ENCODE measurements around the gene NDN.

DNA sequence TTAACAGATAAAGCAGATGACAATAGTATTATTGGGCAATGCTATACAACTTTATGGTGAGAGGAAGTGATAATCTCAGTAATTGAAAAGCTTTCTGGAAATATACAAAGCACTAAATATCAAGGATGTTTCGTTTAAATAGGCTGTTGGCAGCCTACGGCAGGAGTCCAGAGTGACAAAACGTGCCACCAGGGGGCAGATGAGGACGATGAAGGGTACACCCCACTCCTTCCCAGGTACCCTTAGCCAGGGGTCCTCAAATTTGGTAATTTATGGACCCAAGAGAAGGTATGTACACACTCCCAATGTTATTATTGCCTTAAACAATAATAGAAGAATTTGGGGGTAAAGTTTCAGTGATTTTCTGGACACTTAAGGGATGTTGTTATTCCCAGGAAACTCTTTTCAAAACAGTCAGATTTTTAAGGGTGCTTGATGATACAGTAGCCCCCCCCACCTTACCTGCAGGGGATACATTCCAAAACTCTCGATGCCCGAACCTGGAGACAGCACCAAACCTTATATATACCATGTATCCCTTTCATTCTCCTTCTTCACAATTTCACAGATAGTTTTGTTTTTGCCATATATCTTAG, 38.1 kb downstream of the NDN start:
- TF ChIP-seq, protein P1, sequence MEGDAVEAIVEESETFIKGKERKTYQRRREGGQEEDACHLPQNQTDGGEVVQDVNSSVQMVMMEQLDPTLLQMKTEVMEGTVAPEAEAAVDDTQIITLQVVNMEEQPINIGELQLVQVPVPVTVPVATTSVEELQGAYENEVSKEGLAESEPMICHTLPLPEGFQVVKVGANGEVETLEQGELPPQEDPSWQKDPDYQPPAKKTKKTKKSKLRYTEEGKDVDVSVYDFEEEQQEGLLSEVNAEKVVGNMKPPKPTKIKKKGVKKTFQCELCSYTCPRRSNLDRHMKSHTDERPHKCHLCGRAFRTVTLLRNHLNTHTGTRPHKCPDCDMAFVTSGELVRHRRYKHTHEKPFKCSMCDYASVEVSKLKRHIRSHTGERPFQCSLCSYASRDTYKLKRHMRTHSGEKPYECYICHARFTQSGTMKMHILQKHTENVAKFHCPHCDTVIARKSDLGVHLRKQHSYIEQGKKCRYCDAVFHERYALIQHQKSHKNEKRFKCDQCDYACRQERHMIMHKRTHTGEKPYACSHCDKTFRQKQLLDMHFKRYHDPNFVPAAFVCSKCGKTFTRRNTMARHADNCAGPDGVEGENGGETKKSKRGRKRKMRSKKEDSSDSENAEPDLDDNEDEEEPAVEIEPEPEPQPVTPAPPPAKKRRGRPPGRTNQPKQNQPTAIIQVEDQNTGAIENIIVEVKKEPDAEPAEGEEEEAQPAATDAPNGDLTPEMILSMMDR (IDR thresholded peaks at IDR 0.05 in 8 of 11, conservative IDR thresholded peaks at IDR 0.05 in 3 of 11): peak in 8 of 11 experiments; percentile 27 to 65 (median 53)
- TF ChIP-seq POLR2AphosphoS5 (IDR thresholded peaks at IDR 0.05) (no peak), POLR2A (IDR thresholded peaks at IDR 0.05) (no peak)

Data from spleen (tissue), 7 donors.